SK-N-SH treated with all-trans-retinoic acid at 6 μM for 48 hours (cell line): Measurements from ENCODE around the gene USP24.

ENCODE experiments used
- ATAC-seq: fragments of 200-7000 bp; cut with Tn5 transposase; 3 replicates; pipeline ENCODE4 v1.9.1; 2020; ENCODE audit warnings: mild to moderate bottlenecking, moderate library complexity
- ARNTL ChIP-seq: fragments of 450-650 bp; formaldehyde crosslinking; IDR thresholded peaks from 2 replicates; pipeline ENCODE4 v1.5.0; 2020; ENCODE audit warnings: low read depth, mild to moderate bottlenecking, moderate library complexity, borderline replicate concordance
- ESRRG ChIP-seq: fragments of 250-450 bp; sonication (Bioruptor Pico); IDR thresholded peaks from 2 replicates; pipeline ENCODE4 v1.6.1; 2021; ENCODE audit warnings: mild to moderate bottlenecking
- GLIS3 ChIP-seq: fragments of 250-450 bp; sonication (Bioruptor Pico); IDR thresholded peaks from 2 replicates; pipeline ENCODE4 v1.5.0; 2020; ENCODE audit warnings: mild to moderate bottlenecking, moderate library complexity
- ISL1 ChIP-seq: fragments of 250-450 bp; sonication (Bioruptor Pico); IDR thresholded peaks from 2 replicates; pipeline ENCODE4 v2.1.2; 2022; ENCODE audit warnings: mild to moderate bottlenecking, moderate library complexity
- PATZ1 ChIP-seq: fragments of 250-450 bp; sonication (Bioruptor Pico); IDR thresholded peaks from 2 replicates; pipeline ENCODE4 v1.8.0; 2020; ENCODE audit warnings: mild to moderate bottlenecking, moderate library complexity, borderline replicate concordance
- PPARA ChIP-seq: fragments of 250-450 bp; sonication (Bioruptor Pico); IDR thresholded peaks from 2 replicates; pipeline ENCODE4 v1.5.0; 2020; ENCODE audit warnings: mild to moderate bottlenecking, borderline replicate concordance
- RARB ChIP-seq: fragments of 250-450 bp; sonication (Bioruptor Pico); IDR thresholded peaks from 2 replicates; pipeline ENCODE4 v1.8.0; 2021; ENCODE audit warnings: mild to moderate bottlenecking, moderate library complexity
- TCF4 ChIP-seq: fragments of 250-450 bp; sonication (Bioruptor Pico); IDR thresholded peaks from 2 replicates; pipeline ENCODE4 v1.8.0; 2021; ENCODE audit warnings: mild to moderate bottlenecking, moderate library complexity, borderline replicate concordance
- TOX ChIP-seq: fragments of 250-450 bp; sonication (Bioruptor Pico); IDR thresholded peaks from 2 replicates; pipeline ENCODE4 v1.8.0; 2021; ENCODE audit warnings: mild to moderate bottlenecking, moderate library complexity, borderline replicate concordance
- ZC3H10 ChIP-seq: fragments of 250-450 bp; sonication (Bioruptor Pico); IDR thresholded peaks from 2 replicates; pipeline ENCODE4 v1.5.1; 2021; ENCODE audit warnings: mild to moderate bottlenecking, moderate library complexity
- ZFP3 ChIP-seq: fragments of 250-450 bp; sonication (Bioruptor Pico); IDR thresholded peaks from 2 replicates; pipeline ENCODE4 v1.5.0; 2020; ENCODE audit warnings: mild to moderate bottlenecking, moderate library complexity
- ZFP30 ChIP-seq: fragments of 450-650 bp; formaldehyde crosslinking; IDR thresholded peaks from 2 replicates; pipeline ENCODE4 v1.5.0; 2022; ENCODE audit warnings: mild to moderate bottlenecking, moderate library complexity
- ZNF565 ChIP-seq: fragments of 450-650 bp; formaldehyde crosslinking; conservative IDR thresholded peaks from 2 replicates; pipeline ENCODE4 v1.5.0; 2020; ENCODE audit warnings: low read depth, mild to moderate bottlenecking, moderate library complexity
- ZNF70 ChIP-seq: fragments of 450-650 bp; formaldehyde crosslinking; IDR thresholded peaks from 2 replicates; pipeline ENCODE4 v1.5.0; 2020; ENCODE audit warnings: mild to moderate bottlenecking, moderate library complexity
- TF ChIP-seq, protein P1 (sequence below): fragments of 250-450 bp; sonication (Bioruptor Pico); IDR thresholded peaks from 2 replicates; pipeline ENCODE4 v1.5.1; 2021; ENCODE audit warnings: mild to moderate bottlenecking, moderate library complexity
- TF ChIP-seq, protein P2 (sequence below): fragments of 250-450 bp; sonication (Bioruptor Pico); IDR thresholded peaks from 2 replicates; pipeline ENCODE4 v1.5.1; 2020; ENCODE audit warnings: low read depth, mild to moderate bottlenecking, moderate library complexity
- TF ChIP-seq, protein P3 (sequence below): fragments of 250-450 bp; sonication (Bioruptor Pico); IDR thresholded peaks from 2 replicates; pipeline ENCODE4 v1.5.0; 2020; ENCODE audit warnings: mild to moderate bottlenecking, moderate library complexity

USP24 gene

DNA sequence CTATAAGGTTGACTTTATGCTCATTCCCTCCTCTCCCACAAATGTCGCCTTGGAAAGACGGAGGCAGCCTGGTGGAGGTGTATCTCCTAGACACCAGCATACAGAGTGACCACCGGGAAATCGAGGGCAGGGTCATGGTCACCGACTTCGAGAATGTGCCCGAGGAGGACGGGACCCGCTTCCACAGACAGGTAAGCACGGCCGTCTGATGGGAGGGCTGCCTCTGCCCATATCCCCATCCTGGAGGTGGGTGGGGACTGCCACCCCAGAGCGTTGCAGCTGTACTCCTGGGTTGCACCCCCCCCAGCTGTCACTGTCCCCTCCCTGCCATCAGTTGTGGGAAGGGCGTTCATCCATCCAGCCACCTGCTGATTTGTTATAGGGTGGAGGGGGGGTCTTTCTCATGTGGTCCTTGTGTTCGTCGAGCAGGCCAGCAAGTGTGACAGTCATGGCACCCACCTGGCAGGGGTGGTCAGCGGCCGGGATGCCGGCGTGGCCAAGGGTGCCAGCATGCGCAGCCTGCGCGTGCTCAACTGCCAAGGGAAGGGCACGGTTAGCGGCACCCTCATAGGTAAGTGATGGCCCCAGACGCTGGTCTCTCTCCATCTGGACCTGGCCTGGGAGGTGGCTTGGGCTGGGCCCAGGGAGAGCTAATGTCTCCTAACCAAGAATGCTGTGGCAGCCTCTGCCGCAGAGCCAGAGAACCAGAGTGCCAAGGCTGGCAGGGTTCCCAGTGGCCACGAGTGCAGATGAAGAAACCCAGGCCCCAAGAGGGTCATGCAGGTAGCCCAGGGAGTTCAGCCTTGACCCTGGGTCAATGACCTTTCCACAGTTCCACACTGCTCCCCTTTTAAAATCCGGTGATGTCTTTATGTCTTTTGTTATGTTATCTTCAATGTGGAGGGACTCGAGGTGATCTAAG lies 162.7 kb downstream of the USP24 start:
- TF ChIP-seq GLIS3 (CRISPR knock-in tag) (no peak), ARNTL (CRISPR knock-in tag) (no peak), TOX (CRISPR knock-in tag) (no peak), RARB (CRISPR knock-in tag) (no peak)
- TF ChIP-seq, protein P1, sequence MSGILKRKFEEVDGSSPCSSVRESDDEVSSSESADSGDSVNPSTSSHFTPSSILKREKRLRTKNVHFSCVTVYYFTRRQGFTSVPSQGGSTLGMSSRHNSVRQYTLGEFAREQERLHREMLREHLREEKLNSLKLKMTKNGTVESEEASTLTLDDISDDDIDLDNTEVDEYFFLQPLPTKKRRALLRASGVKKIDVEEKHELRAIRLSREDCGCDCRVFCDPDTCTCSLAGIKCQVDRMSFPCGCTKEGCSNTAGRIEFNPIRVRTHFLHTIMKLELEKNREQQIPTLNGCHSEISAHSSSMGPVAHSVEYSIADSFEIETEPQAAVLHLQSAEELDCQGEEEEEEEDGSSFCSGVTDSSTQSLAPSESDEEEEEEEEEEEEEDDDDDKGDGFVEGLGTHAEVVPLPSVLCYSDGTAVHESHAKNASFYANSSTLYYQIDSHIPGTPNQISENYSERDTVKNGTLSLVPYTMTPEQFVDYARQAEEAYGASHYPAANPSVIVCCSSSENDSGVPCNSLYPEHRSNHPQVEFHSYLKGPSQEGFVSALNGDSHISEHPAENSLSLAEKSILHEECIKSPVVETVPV (CRISPR knock-in tag) = no peak
- TF ChIP-seq, all 23 proteins: peak for 0
- ATAC-seq = no peak

GRCh38 chr1:55051621-55052020 lies 163.5 kb downstream of the USP24 start:
- ATAC-seq = no peak

GRCh38 chr1:55051169-55051568 lies 164.0 kb downstream of the USP24 start:
- TF ChIP-seq ESRRG (CRISPR knock-in tag) = no peak
- TF ChIP-seq PATZ1 (CRISPR knock-in tag) = no peak
- no peak for TF ChIP-seq ZNF70
- no peak for TF ChIP-seq RARB (CRISPR knock-in tag)
- TF ChIP-seq ZFP30 (CRISPR knock-in tag) = no peak
- TF ChIP-seq ZNF565 (CRISPR knock-in tag) = no peak
- TF ChIP-seq, protein P1 (CRISPR knock-in tag) = no peak
- ATAC-seq = no peak

More at GRCh38 chr1:55051621-55052020, 163.5 kb downstream of the USP24 start:
- TF ChIP-seq RARB (CRISPR knock-in tag) (no peak), ZFP30 (CRISPR knock-in tag) (no peak), ZC3H10 (CRISPR knock-in tag) (no peak), TCF4 (CRISPR knock-in tag) (no peak), PPARA (CRISPR knock-in tag) (no peak), ZFP3 (no peak)
- TF ChIP-seq, protein P2, sequence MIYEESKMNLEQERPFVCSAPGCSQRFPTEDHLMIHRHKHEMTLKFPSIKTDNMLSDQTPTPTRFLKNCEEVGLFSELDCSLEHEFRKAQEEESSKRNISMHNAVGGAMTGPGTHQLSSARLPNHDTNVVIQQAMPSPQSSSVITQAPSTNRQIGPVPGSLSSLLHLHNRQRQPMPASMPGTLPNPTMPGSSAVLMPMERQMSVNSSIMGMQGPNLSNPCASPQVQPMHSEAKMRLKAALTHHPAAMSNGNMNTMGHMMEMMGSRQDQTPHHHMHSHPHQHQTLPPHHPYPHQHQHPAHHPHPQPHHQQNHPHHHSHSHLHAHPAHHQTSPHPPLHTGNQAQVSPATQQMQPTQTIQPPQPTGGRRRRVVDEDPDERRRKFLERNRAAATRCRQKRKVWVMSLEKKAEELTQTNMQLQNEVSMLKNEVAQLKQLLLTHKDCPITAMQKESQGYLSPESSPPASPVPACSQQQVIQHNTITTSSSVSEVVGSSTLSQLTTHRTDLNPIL (CRISPR knock-in tag) = no peak

DNA sequence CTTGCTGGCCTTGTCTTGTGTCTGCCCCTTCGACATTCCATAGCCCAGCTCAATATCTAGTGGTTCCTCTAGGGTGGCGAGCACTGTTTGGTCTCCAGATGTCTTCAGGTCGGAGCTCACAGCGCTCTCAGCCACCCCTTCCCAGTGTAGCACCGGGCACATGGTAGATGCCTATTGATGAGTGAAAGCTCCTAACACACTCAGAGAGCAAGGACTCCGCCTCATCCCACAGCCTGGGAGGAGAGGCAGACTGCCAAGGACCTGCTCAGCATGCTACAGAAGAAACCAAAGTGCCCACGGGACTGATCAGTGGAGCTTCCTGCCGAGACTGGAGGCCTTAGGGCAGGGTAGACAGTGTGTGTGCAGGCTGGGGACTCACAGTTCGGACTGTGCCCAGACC lies 164.9 kb downstream of the USP24 start:
- TF ChIP-seq TCF4 (CRISPR knock-in tag) (no peak), ISL1 (CRISPR knock-in tag) (no peak), ESRRG (CRISPR knock-in tag) (no peak), ZNF565 (CRISPR knock-in tag) (no peak)
- TF ChIP-seq, protein P3, sequence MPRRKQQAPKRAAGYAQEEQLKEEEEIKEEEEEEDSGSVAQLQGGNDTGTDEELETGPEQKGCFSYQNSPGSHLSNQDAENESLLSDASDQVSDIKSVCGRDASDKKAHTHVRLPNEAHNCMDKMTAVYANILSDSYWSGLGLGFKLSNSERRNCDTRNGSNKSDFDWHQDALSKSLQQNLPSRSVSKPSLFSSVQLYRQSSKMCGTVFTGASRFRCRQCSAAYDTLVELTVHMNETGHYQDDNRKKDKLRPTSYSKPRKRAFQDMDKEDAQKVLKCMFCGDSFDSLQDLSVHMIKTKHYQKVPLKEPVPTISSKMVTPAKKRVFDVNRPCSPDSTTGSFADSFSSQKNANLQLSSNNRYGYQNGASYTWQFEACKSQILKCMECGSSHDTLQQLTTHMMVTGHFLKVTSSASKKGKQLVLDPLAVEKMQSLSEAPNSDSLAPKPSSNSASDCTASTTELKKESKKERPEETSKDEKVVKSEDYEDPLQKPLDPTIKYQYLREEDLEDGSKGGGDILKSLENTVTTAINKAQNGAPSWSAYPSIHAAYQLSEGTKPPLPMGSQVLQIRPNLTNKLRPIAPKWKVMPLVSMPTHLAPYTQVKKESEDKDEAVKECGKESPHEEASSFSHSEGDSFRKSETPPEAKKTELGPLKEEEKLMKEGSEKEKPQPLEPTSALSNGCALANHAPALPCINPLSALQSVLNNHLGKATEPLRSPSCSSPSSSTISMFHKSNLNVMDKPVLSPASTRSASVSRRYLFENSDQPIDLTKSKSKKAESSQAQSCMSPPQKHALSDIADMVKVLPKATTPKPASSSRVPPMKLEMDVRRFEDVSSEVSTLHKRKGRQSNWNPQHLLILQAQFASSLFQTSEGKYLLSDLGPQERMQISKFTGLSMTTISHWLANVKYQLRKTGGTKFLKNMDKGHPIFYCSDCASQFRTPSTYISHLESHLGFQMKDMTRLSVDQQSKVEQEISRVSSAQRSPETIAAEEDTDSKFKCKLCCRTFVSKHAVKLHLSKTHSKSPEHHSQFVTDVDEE = no peak
- TF ChIP-seq, all 23 proteins: peak for 0
- ATAC-seq = peak; percentile 47
